Thoracic aorta (tissue), 2 donors: ENCODE data around the gene SLC26A8. TPM values are rescaled to one million over a fixed set of nuclear protein-coding genes. Genes with fewer than 3 reads are reported as not detected.

ENCODE experiments used
- ATAC-seq: fragments of 150-250 bp; one replicate; pipeline ENCODE4 v1.8.0; 2017; ENCODE audit warnings: low read depth; ENCODE audit not compliant: insufficient number of reproducible peaks, low FRiP score
- DNase-seq: peaks from one replicate; pipeline ENCODE4 v3.0.0-alpha.2; 2020; ENCODE audit warnings: low spot score
- H3K27ac ChIP-seq, 2 donors: fragments of 200-600 bp; sonication (generic); 1 replicate in 1 of 2; 2 replicates in 1 of 2; pipeline ENCODE4 v1.5.1; 2016; ENCODE audit warnings: mild to moderate bottlenecking in 2 of 2, moderate library complexity in 2 of 2
- H3K27me3 ChIP-seq: fragments of 200-600 bp; sonication (generic); replicated peaks from 2 replicates; pipeline ENCODE4 v1.6.0; 2016; ENCODE audit warnings: mild to moderate bottlenecking; ENCODE audit not compliant: insufficient read depth
- H3K36me3 ChIP-seq: fragments of 200-600 bp; sonication (generic); one replicate; pipeline ENCODE4 v1.5.1; 2016
- H3K4me1 ChIP-seq, 2 donors: fragments of 200-600 bp; sonication (generic); 1 replicate in 1 of 2; 2 replicates in 1 of 2; pipeline versions ENCODE4 v1.5.1 to v1.6.0; 2016; ENCODE audit warnings: low read depth in 2 of 2, mild to moderate bottlenecking in 1 of 2; ENCODE audit not compliant: control insufficient read depth in 1 of 2
- H3K4me3 ChIP-seq: fragments of 200-600 bp; sonication (generic); 2 replicates; pipeline ENCODE4 v1.5.1; 2016; ENCODE audit warnings: mild to moderate bottlenecking
- H3K9me3 ChIP-seq: fragments of 200-600 bp; sonication (generic); 2 replicates; pipeline ENCODE4 v1.5.1; 2016
- CTCF ChIP-seq: fragments of 200-600 bp; sonication (generic); IDR thresholded peaks from one replicate; pipeline ENCODE4 v1.5.1; 2019; ENCODE audit warnings: antibody characterized with exemption
- total RNA-seq, 2 donors: library from RNA; depleted of rRNA; stranded (reverse); fragments of >200 nt; gene quantifications; one replicate each; pipeline versions ENCODE4 v1.1.0 to v1.2.3, GENCODE V29; 2016

Gene SLC26A8
- total RNA-seq, 2 donors from 2014 or later: 0.28 TPM; not detected in 1

GRCh38 chr6:35972471-35973367, 51.7 kb downstream of the SLC26A8 start:
- Histone ChIP-seq H3K4me3 (no peak overlapping the region), H3K27me3 (no peaks in the 10 kb centered on the region), H3K27ac (no peak overlapping the region), H3K9me3 (no peaks in the 10 kb centered on the region), H3K4me1 (no peaks in the 10 kb centered on the region), H3K36me3 (no peaks in the 10 kb centered on the region)
- no peak for TF ChIP-seq CTCF
- ATAC-seq (no peak), DNase-seq (no peak)

- no peak overlapping the region for H3K4me3 ChIP-seq
- no peak for ATAC-seq
- no peak for TF ChIP-seq CTCF
Measured at GRCh38 chr6:35970181-35970580, 54.3 kb downstream of the SLC26A8 start.

GRCh38 chr6:35969646-35970045, 54.8 kb downstream of the SLC26A8 start:
- Histone ChIP-seq H3K9me3 (no peaks in the 10 kb centered on the region), H3K4me3 (no peak overlapping the region), H3K36me3 (no peaks in the 10 kb centered on the region), H3K4me1 (no peaks in the 10 kb centered on the region), H3K27ac (no peak overlapping the region), H3K27me3 (no peaks in the 10 kb centered on the region)
- DNase-seq (no peak), ATAC-seq (no peak)
- TF ChIP-seq CTCF: no peak

More at GRCh38 chr6:35970181-35970580, 54.3 kb downstream of the SLC26A8 start:
- Histone ChIP-seq H3K27ac (no peak overlapping the region), H3K27me3 (no peaks in the 10 kb centered on the region), H3K9me3 (no peaks in the 10 kb centered on the region), H3K36me3 (no peaks in the 10 kb centered on the region), H3K4me1 (no peaks in the 10 kb centered on the region)
- no peak for DNase-seq

- H3K27ac ChIP-seq: no peak overlapping the region
- ATAC-seq (no peak), DNase-seq (no peak)
- no peaks in the 10 kb centered on the region for H3K36me3 ChIP-seq
- no peak overlapping the region for H3K4me3 ChIP-seq
- H3K9me3 ChIP-seq: no peaks in the 10 kb centered on the region
- no peaks in the 10 kb centered on the region for H3K27me3 ChIP-seq
- no peak for TF ChIP-seq CTCF
- no peaks in the 10 kb centered on the region for H3K4me1 ChIP-seq
Measured at GRCh38 chr6:35968821-35969220, 55.6 kb downstream of the SLC26A8 start.

- H3K4me1 ChIP-seq: no peaks in the 10 kb centered on the region
- TF ChIP-seq CTCF: no peak
- no peaks in the 10 kb centered on the region for H3K9me3 ChIP-seq
- DNase-seq (no peak), ATAC-seq (no peak)
- H3K27ac ChIP-seq: no peak overlapping the region
- H3K27me3 ChIP-seq: no peaks in the 10 kb centered on the region
- H3K4me3 ChIP-seq: no peak overlapping the region
- no peaks in the 10 kb centered on the region for H3K36me3 ChIP-seq
Measured at GRCh38 chr6:35967076-35967774, 57.2 kb downstream of the SLC26A8 start.
